ENCODE measurements around the gene ST6GALNAC2.
"Not testable (repeated sequence)": the region's sequence is repeated elsewhere in the genome, so short reads cannot be mapped to it uniquely, and the experiment has no call there.

ST6GALNAC2 gene

GRCh38 chr17:76570457-76570856, 15.2 kb downstream of the ST6GALNAC2 start:
- DNase-seq (ENCODE audit: low spot score), result no peak

GRCh38 chr17:76569607-76570279, 15.9 kb downstream of the ST6GALNAC2 start:
- peak; percentile 68 for DNase-seq (ENCODE audit: low spot score)

- DNase-seq (ENCODE audit: low spot score), result no peak
Observed at GRCh38 chr17:76568811-76569221, 16.8 kb downstream of the ST6GALNAC2 start.

GRCh38 chr17:76567634-76568432, 17.8 kb downstream of the ST6GALNAC2 start:
- DNase-seq (ENCODE audit: low spot score), result no peak

- no peak for DNase-seq (ENCODE audit: low spot score)
Observed at GRCh38 chr17:76566988-76567431, 18.6 kb downstream of the ST6GALNAC2 start.

GRCh38 chr17:76566613-76566943, 19.1 kb downstream of the ST6GALNAC2 start:
- DNase-seq (ENCODE audit: low spot score), result no peak

- no peak for DNase-seq (ENCODE audit: low spot score)
Observed at GRCh38 chr17:76565728-76566612, 19.7 kb downstream of the ST6GALNAC2 start.

GRCh38 chr17:76564991-76565727, 20.5 kb downstream of the ST6GALNAC2 start:
- not testable (repeated sequence) for DNase-seq (ENCODE audit: low spot score)

GRCh38 chr17:76563359-76563758, 22.3 kb downstream of the ST6GALNAC2 start:
- DNase-seq (ENCODE audit: low spot score), result not testable (repeated sequence)

GRCh38 chr17:76562734-76563148, 22.9 kb downstream of the ST6GALNAC2 start:
- DNase-seq (ENCODE audit: low spot score), result no peak

GRCh38 chr17:76561799-76562268, 23.8 kb downstream of the ST6GALNAC2 start:
- no peak for DNase-seq (ENCODE audit: low spot score)

GRCh38 chr17:76561332-76561731, 24.3 kb downstream of the ST6GALNAC2 start:
- DNase-seq (ENCODE audit: low spot score), result no peak

- no peak for DNase-seq (ENCODE audit: low spot score)
Observed at GRCh38 chr17:76560877-76561221, 24.8 kb downstream of the ST6GALNAC2 start.

GRCh38 chr17:76560036-76560876, 25.4 kb downstream of the ST6GALNAC2 start:
- DNase-seq (ENCODE audit: low spot score), result no peak

GRCh38 chr17:76559460-76559859, 26.2 kb downstream of the ST6GALNAC2 start:
- not testable (repeated sequence) for DNase-seq (ENCODE audit: low spot score)

- DNase-seq (ENCODE audit: low spot score), result no peak
Observed at GRCh38 chr17:76558198-76559095, 27.2 kb downstream of the ST6GALNAC2 start.

- DNase-seq (ENCODE audit: low spot score), result peak; percentile 88
Observed at GRCh38 chr17:76557368-76558197, 28.1 kb downstream of the ST6GALNAC2 start.

- no peak for DNase-seq (ENCODE audit: low spot score)
Observed at GRCh38 chr17:76556765-76557367, 28.8 kb downstream of the ST6GALNAC2 start.

All from putamen (tissue), 1 donor.